ENCODE results near the gene NOD2.

Gene NOD2

GRCh38 chr16:50670476-50670875, 22.9 kb upstream of the NOD2 start:
- TF ChIP-seq CTCF (IDR thresholded peaks at IDR 0.05; ENCODE audit: low read depth, low read length, missing control alignments) = no peak
- in situ Hi-C loops (cut with HindIII; ENCODE audit: low sequenced_read_pairs) = no loop called here
- no peak overlapping the region for H3K4me3 ChIP-seq (ENCODE audit: low read depth, low read length)
- no peak for DNase-seq (ENCODE audit: low read depth)

GRCh38 chr16:50671644-50672260, 21.7 kb upstream of the NOD2 start:
- in situ Hi-C loops (cut with HindIII; ENCODE audit: low sequenced_read_pairs) = no loop called here
- no peak overlapping the region for H3K4me3 ChIP-seq (ENCODE audit: low read depth, low read length)

GRCh38 chr16:50673496-50674275, 19.7 kb upstream of the NOD2 start:
- TF ChIP-seq CTCF (IDR thresholded peaks at IDR 0.05; ENCODE audit: low read depth, low read length, missing control alignments) = no peak
- in situ Hi-C loops (cut with HindIII; ENCODE audit: low sequenced_read_pairs) = no loop called here

More at GRCh38 chr16:50671644-50672260, 21.7 kb upstream of the NOD2 start:
- no peak for DNase-seq (ENCODE audit: low read depth)
- peak; percentile 44 for TF ChIP-seq CTCF (IDR thresholded peaks at IDR 0.05; ENCODE audit: low read depth, low read length, missing control alignments)

GRCh38 chr16:50674831-50675230, 18.6 kb upstream of the NOD2 start:
- in situ Hi-C loops (cut with HindIII; ENCODE audit: low sequenced_read_pairs) = no loop called here
- TF ChIP-seq CTCF (IDR thresholded peaks at IDR 0.05; ENCODE audit: low read depth, low read length, missing control alignments) = no peak
- no peak for DNase-seq (ENCODE audit: low read depth)
- no peak overlapping the region for H3K4me3 ChIP-seq (ENCODE audit: low read depth, low read length)

More at GRCh38 chr16:50673496-50674275, 19.7 kb upstream of the NOD2 start:
- DNase-seq (ENCODE audit: low read depth) = no peak
- H3K4me3 ChIP-seq (ENCODE audit: low read depth, low read length) = no peak overlapping the region

- in situ Hi-C loops (cut with HindIII; ENCODE audit: low sequenced_read_pairs) = no loop called here
- no peak overlapping the region for H3K4me3 ChIP-seq (ENCODE audit: low read depth, low read length)
- DNase-seq (ENCODE audit: low read depth) = no peak
- no peak for TF ChIP-seq CTCF (IDR thresholded peaks at IDR 0.05; ENCODE audit: low read depth, low read length, missing control alignments)
Measured at GRCh38 chr16:50675686-50676610, 17.5 kb upstream of the NOD2 start.

- in situ Hi-C loops (cut with HindIII; ENCODE audit: low sequenced_read_pairs) = no loop called here
- no peak overlapping the region for H3K4me3 ChIP-seq (ENCODE audit: low read depth, low read length)
- DNase-seq (ENCODE audit: low read depth) = no peak
- no peak for TF ChIP-seq CTCF (IDR thresholded peaks at IDR 0.05; ENCODE audit: low read depth, low read length, missing control alignments)
Measured at GRCh38 chr16:50676684-50677225, 16.7 kb upstream of the NOD2 start.
